ENCODE results near the gene ABAT.
"Not testable (repeated sequence)": the region's sequence is repeated elsewhere in the genome, so short reads cannot be mapped to it uniquely, and the experiment has no call there.

Gene ABAT

DNA sequence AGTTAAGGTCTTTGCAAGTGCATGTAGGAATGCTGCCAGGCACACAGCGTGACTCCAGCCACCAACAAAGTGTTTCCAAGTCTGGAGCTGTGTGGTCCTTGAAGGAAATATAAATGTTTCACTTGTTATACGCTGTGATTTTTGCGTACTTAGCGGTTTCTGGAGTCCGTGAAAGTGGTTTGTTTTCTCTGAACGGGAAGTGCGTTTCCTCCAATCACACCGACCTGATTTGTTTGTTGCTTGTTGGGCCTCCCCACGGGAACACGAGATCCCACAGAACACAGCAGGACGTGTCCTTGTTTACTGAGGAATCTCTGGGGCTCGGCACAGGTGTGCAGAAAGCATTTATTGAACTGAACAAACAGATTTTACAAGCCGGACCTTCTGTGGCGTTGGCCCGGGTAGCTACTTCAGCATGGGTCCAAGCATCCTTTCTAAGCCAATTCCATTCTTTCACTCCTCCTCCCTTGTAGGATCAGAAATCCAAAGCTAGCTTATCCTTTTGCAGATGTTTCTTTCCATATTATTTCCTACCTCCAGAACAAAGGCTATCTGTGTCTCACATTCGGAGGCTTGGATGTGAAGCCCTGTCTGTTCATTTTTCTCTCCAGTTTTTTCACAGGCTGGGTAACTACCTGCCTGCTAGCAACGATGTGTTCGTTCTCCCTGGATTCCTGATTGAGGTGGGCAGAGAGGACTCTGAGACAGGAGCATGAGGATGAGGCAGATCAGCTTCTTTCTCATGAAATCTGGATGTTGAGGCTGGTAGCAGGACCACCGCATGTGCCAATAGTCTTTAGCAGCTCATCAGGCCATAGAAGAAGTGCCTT lies 44.6 kb downstream of the ABAT start:
- peak; percentile 73 for DNase-seq

DNA sequence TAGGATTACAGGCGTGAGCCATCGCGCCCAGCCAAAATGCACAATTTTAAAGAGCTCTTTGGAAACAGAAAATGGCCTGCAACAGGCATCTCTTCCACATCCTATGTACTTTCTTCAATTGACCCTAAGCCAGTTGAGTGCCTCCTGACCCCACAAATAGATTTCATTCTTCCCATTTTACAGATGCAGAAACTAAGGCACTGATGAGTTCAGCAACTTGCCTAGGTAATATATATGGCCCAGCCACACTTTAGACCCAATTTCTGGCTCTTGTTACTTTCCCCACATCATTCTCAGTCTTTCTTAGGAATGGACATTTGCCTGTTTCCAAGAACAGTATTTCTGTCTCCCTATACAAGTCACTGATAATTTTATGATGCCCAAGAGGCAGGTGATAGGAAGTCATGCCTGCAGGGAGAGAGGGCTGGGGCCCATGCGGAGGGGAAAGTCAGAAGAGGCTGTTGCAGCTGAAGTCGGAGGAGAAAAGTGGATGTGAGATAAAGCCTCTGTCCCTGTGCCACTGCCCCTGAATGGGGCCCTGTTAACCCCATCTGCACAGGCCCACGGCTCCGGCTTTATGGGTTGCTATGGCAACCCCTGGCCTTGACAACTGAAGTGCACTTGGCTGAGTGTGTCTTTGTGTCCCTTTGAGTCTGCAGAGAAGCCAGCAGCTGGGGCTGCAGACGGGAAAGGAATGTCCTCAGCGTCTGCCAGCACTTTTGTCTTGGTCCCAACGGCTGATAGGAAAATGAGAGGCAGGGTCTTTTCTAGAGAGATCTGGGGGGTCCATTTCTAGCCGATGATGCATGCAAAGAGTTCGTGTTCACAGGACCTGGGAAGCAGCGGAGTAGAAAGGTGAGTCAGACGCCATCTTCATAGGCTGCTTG lies 45.9 kb downstream of the ABAT start:
- peak; percentile 92 for DNase-seq

DNA sequence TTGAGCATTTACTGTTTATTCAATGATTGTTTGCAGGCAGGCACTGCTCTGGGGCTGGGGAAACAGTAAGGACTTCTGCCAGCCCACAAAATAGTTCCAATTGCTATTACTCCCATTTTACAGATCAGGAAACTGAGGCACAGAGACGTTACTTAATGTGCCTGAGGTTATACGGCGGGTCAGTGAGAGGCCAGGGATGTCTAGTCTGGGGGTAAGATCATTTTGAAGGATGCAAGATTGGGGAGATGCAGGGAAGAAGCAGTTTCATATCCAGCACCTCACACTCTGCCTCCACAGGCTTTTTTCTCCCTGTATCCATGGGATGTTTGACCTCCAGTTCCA lies 46.5 kb downstream of the ABAT start:
- no peak for DNase-seq

DNA sequence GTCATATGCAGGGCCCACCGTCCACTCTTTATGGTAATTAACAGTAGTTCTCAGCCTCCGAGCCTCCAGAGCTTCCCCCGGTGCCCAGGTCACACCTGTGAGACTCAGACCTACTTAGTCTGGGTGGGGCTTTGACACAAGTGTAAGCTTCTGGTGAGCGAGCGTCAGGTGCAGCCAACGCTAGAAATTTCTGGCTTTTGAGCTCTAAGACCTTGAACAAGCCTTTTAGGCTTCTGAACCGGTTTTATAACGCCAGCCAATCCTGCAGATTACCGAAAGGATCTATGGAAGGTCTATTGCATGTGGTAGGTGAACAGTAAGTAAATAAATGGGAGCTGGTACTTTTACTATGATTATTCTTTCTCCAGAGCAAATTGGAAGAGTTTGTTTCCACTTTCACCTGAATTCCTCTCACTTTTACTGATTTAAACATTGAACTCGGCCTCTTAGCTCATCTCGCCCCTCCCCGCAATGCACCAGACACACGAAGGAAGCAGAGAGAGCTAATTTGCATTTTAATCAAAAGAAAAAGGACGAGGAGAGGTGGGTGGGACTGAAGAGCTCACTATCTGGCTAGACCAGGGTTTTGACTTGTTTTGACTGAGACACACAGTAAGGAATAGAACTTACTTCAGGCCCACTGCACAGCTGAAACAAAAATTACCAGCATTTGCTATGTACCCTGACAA lies 47.1 kb downstream of the ABAT start:
- DNase-seq: no peak

DNA sequence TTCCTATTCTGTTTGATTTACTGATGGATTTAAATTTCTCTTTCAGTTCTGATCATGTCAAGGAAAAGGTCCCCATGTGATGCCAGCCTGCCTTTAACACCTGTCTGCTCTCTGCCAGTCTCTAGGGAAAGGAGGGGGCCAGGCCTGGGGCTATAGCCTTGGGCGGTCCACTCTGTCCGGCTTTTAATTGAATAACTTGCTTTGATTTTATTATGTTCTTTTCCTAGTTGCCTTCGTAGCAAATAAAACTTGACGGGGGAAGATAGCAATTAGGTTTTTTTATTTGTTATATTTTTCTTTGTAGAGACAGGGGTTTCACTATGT lies 47.6 kb downstream of the ABAT start:
- no peak for DNase-seq

DNA sequence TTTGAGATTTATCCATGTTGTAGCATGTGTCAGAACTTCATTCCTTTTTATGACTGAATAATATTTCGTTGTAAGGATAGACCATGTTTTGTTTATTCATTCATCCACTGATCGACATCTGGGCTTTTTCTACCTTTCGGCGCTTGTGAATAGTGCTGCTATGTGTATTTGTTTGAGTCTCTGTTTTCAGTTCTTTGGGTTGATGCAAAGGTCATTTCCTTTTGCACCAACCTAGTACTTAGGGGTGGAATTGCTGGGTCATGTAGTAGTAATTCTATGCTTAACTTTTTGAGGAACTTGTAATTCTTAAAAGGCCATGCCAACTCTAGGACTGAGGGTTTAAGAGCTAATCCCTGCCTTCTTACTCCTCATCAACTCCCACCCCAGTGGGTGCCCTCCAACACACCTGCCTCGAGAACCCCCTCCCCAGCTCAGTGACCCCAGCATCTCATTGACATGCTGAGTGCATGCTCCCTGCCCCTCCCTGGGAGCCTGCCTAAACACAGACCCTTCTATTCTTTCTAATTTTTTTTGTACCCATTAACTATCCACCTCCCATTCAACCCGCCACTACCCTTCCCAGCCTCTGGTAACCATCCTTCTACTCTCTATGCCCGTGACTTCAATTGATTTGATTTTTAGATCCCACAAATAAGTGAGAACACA lies 51.2 kb downstream of the ABAT start:
- no peak for DNase-seq

DNA sequence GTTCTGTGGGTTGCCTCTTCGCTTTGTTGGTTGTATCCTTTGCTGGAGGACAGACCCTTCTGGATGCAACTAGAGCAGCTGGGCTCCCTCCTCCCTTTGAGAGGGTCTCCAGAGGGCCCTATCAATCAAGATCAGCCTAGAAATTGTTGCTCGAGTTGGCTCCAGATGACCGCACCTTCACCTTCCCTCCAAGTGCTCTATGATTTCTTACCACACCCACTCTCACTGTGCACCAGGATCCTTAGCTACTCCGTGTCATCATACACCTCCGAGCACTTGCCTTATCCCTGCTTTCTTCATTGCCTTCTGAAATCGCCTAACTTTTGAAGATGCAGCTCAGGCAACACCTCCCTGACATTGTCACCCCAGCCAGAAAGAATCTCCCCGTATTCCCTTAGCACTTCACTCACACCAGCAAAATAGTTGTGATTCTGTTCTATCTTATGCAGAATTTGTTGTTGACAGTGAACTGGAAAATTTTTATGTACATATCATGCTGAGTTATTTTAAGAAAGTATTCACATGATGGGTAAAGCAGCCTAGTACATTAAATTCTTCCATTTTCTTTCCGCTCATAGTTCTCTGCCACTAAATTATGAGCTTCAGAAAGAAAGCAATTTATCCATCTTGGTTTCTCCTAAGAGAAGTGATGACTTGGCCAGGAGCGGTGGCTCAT lies 52.9 kb downstream of the ABAT start:
- peak; percentile 21 for DNase-seq

DNA sequence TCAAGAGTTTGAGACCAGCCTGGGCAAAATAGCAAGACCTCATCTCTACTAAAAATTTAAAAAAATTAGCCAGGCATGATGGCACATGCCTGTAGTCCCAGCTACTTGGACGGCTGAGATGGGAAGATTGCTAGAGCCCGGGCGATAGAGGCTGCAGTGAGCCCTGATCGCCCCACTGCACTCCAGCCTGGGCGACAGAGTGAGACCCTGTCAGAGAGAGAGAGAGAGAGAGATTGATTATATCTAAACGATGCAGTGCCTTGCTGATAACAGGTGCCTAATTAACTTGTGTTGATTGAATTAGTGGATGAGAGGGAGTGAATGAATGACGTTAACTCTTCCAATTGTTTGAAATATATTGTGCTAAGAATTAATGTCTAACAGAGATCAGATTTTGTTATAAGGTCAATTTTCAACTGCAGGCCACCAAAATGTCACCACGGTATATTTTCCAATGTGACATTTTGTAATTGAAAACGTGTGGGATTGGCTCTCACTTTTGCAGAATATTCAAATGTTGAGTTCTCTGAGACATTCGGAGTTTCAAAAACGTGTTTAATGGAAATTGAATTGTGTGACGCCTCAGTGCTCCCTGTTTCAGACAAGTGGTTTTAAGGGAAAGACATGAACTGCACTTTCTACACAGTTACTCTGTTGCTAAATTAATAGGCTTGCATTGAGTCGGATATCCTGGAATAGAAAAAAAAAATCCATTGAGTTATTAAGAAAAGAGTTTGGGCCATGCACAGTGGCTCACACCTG lies 53.6 kb downstream of the ABAT start:
- DNase-seq: no peak

DNA sequence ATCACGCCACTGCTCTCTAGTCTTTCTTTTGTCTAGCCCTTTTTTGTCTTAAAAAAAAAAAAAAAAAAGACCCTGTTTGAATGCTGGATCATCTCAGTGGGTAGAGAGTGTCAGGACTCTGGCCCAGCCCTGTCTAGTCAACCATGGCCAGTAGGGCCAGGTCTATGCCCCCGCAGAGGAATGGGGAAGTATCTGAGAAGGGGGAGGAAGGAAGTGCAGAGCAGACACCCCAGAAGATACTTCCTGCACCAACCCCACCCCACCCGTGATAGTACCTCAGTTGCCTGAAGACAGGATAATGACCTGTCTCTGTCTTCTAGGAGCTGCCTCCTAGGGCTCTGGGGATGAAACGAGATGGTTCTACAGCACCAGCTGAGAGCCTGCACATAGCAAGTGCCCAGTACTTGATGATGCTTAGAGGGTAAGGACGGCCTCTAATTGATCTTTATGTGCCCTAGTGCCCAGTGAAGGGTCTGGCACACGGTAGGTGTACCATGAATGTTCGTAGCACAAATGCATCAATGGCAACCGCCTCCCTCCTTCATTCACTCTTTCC lies 55.4 kb downstream of the ABAT start:
- peak; percentile 46 for DNase-seq

DNA sequence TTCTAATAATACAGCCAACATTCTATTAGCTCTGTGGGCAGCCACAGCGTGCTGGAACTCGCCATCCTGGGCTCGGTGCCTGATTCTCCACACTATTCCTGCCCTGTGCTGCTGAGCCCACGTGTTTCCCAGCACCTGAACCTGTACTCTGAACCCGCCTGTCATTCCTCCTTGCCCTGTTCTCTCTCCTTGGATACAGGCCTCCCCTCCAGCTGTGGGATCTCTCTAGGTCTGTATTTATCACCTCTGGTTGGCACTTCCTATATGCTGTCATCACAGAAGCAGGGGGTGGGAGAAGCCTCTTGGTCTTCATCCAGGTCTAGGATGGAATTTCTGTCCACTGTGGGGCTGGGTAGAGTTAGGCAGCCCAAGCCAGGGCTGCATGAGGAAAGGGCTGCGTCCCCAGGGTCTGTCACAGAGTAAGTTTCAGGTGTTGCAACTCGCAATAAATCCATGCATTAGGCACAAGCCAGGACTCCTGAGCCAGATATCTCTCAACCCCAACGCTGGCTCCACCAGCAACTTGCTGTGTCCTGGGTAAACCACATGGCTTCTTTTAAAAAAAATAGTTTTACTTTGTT lies 56.0 kb downstream of the ABAT start:
- DNase-seq: no peak

DNA sequence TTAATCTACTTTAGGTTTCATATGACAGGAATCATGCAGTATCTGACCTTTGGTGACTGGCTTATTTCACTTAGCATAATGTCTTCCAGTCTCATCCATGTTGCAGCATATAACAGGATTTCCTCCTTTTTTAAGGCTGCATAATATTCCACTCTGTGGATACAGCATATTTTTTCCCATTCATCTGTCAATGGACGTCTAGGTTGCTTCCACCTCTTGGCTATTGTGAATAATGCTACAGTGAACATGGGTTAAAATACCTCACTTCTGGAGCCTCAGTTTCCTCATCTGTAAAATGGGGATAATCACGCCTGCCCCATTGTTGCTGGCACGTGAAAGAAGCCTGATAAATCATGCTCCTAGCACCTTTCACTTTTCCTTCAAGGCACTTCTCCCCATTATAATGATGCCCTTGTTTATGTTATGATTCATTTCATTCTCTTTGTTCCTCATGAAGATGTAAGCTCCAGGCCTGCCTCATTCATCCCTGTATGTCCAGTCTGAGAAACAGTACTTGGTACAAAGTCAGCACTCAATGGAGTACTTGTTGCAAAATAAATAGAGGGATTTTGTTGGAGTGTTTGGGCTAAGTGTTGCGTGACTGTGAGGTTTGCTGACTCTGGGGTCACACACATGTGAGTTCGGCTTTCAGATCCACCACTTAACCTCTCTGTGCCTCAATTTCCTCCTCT lies 59.6 kb downstream of the ABAT start:
- no peak for DNase-seq

DNA sequence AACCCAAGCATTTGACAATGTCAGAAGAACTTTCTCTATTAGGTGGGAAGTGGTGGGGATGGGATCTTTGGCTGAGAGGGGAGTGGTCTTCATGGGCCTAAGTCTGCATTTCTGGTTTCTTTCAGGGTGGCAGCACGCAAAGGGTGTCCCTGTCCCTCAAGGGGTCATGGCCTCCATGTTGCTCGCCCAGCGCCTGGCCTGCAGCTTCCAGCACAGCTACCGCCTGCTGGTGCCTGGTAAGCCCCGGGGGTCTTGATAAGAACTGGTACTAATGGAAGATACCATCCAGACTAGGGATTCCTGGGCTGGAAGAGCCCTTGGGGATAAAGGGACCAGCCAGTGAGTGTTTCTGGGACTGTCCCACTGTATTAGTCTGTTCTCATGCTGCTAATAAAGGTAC lies 61.2 kb downstream of the ABAT start:
- no peak for DNase-seq

DNA sequence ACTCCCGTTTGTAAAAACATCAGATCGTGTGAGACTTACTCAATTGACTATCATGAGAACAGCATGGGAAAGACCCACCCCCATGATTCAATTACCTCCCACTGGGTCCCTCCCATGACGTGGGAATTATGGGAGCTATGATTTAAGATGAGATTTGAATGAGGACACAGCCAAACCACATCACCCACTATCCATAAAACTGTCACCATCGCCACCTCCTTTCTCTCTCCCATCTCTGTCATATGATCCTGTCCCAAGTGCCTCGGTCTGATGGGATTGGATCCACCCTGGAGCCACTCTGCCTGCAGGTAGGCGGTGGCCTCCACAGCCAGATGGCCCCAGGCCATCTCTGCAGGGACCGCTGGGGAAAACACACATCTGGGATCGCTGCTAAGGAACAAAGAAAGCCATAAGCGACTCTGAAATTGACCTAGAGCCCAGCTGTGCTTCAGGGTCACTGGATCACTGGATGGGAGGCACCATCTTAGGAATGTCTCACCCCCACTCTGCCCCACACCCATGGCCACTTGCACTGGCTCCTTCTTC lies 61.8 kb downstream of the ABAT start:
- no peak for DNase-seq

DNA sequence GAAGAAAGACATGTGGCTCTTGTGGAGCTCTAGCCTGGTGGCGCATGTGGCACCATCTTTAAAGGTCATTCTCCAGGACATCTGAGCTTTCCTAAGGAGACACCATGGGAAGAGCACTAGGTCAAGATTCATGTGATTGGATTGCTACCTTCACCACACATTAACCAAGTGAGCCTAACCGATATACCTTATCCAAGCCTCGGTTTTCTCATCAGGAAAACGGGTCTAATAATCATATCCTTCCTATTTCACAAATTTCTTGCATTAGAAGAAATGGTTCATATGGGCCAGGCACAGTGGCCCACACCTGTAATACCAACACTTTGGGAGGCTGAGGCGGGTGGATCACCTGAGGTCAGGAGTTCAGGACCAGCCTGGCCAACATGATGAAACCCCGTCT lies 64.7 kb downstream of the ABAT start:
- no peak for DNase-seq

DNA sequence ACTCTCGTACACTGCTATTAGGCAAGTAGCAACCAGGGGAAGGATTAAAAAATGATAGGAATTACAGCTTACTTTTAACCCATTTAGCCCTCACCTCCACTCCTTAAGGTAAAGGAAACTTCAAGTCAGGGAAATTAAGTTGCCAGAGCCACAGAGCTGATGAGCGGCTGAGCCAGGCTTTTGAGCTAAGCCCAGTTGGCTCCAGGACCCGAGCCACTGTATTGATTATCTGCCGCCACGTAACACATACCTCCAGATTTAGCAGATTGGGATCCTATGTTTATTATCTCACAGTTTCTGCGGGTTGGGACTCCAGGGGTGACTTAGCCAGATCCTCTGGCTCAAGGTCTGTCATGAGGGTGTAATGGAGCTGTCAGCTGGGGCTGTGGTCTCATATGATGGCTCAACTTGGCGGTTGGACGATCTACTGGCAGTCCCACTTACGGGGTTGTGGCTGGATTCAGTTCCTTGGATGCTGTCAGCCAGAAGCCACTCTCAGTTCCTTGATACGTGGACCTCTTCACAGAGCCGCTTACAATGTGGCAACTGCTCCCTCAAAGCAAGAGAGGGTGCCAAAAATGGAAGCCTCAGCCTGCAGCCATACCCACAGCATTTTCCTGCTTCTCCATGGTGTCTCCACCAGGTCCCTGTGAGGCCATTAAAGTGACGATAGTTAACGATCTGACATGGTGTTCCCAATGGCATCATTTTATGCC lies 65.7 kb downstream of the ABAT start:
- no peak for DNase-seq

DNA sequence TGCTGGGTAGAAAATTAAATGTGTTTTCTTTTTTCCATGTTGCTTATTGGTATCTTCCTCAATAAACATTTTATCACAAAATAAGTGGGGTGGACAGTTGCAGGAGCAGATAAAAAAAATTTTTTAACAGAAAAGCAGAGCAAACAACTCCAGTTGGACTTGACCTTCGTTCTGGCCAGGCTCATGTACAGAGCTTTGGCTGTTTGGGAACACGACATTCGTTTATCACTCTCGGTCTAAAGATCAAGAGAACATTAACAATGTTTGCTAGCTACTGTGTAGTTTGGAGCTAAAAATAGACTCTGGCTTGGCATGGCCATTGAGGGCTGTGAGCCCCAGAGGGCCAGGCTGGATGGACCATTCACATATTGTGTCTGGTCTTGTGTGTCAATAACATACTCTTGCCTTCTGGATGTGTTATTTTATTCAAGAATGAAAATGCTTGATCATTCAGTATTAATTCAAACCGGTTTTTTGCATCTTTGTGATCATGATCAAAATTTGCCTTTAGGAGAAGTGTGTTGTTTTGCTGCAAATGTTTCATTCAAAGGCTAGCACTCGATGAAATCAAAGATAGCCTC lies 66.4 kb downstream of the ABAT start:
- no peak for DNase-seq

DNA sequence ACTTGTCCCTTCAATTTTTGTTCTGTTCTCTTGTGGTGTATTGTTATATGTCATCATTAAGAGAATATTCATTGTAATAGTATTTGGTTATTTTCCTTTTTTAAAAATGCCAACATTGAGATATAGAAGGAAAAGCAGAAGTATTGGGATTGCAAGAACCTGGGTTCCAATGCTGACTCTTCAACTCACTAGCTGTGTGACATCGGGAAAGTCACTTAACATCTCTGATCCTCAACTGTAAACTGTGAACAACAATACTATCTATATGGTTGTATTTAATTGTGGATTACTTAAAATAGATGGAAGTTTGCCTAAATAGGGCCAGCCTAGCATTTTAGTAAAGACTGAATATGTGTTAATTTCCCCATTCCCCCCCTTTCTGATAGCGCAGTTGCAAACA lies 67.2 kb downstream of the ABAT start:
- DNase-seq: no peak

DNA sequence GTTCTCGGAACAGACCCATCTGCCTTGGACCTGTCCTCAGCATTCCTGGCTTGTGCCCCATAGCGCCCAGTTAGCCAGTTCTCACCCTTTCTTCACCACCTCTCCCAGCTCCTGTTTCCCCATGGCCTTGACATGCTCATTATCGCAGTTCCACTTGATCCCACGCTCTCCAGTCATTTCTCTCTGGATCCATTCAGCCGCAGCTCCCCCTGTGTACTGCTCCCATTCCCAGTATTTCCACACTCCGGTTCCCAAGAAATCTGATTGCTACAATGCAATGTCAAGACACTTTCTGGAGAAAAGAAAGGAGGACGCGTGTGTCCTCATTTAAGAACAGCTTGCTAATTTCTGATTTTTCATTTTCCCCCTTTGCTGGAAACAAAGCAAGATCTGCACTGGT lies 67.7 kb downstream of the ABAT start:
- DNase-seq: no peak

DNA sequence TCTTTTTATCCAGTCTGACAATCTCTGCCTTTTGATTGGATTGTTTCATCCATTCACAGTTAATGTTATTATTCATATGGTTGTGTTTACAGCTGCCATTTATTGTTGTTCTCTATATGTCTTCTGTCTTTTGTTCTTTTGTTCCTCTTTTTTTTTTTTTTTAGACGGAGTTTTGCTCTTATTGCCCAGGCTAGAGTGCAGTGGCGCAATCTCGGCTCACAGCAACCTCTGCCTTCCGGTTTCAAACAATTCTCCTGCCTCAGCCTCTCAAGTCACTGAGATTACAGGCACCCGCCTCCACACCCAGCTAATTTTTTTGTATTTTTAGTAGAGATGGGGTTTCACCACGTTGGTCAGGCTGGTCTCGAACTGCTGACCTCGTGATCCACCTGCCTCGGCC lies 74.5 kb downstream of the ABAT start:
- not testable (repeated sequence) for DNase-seq

Measured in DMS79 (cell line).